ENCODE results near the gene CTIF.

GRCh38 chr18:48799724-48800315, 261.0 kb downstream of the CTIF start:
- no peak for TF ChIP-seq ATF3 (IDR thresholded peaks at IDR 0.05)
- no peak for TF ChIP-seq CTCF (IDR thresholded peaks at IDR 0.05; ENCODE audit: low read depth, low read length, missing input control)

Data from liver (tissue), 3 donors.